ENCODE measurements around the gene CAPS.

CAPS gene

GRCh38 chr19:5953680-5954213 lies 39.7 kb downstream of the CAPS start:
- TF ChIP-seq CTCF (IDR thresholded peaks at IDR 0.05) (no peak), ZFX (IDR thresholded peaks at IDR 0.05; ENCODE audit: borderline replicate concordance) (no peak)
- no peak overlapping the region for H3K27ac ChIP-seq

- TF ChIP-seq CTCF (IDR thresholded peaks at IDR 0.05), result no peak
- no peak for TF ChIP-seq ZFX (IDR thresholded peaks at IDR 0.05; ENCODE audit: borderline replicate concordance)
- H3K27ac ChIP-seq, result no peak overlapping the region
Observed at GRCh38 chr19:5954293-5954692, 40.2 kb downstream of the CAPS start.

GRCh38 chr19:5955636-5955935 lies 41.5 kb downstream of the CAPS start:
- no peak overlapping the region for H3K27ac ChIP-seq
- no peak for TF ChIP-seq ZFX (IDR thresholded peaks at IDR 0.05; ENCODE audit: borderline replicate concordance)
- no peak for TF ChIP-seq CTCF (IDR thresholded peaks at IDR 0.05)

GRCh38 chr19:5956323-5956722 lies 42.3 kb downstream of the CAPS start:
- no peak for TF ChIP-seq CTCF (IDR thresholded peaks at IDR 0.05)
- TF ChIP-seq ZFX (IDR thresholded peaks at IDR 0.05; ENCODE audit: borderline replicate concordance), result no peak
- H3K27ac ChIP-seq, result no peak overlapping the region

GRCh38 chr19:5956728-5957127 lies 42.7 kb downstream of the CAPS start:
- no peak overlapping the region for H3K27ac ChIP-seq
- TF ChIP-seq ZFX (IDR thresholded peaks at IDR 0.05; ENCODE audit: borderline replicate concordance) (no peak), CTCF (IDR thresholded peaks at IDR 0.05) (no peak)

GRCh38 chr19:5957170-5957569 lies 43.1 kb downstream of the CAPS start:
- TF ChIP-seq CTCF (IDR thresholded peaks at IDR 0.05) (no peak), ZFX (IDR thresholded peaks at IDR 0.05; ENCODE audit: borderline replicate concordance) (no peak)

GRCh38 chr19:5958074-5958850 lies 44.2 kb downstream of the CAPS start:
- no peak overlapping the region for H3K27ac ChIP-seq
- no peak for TF ChIP-seq CTCF (IDR thresholded peaks at IDR 0.05)
- TF ChIP-seq ZFX (IDR thresholded peaks at IDR 0.05; ENCODE audit: borderline replicate concordance), result no peak

More at GRCh38 chr19:5957170-5957569, 43.1 kb downstream of the CAPS start:
- H3K27ac ChIP-seq, result no peak overlapping the region
